Stimulated activated CD4-positive, alpha-beta T cell treated with anti-CD3 and anti-CD28 coated beads, Interleukin-1b, Interleukin-23, amount 100 ng/mL, for 1 hour (primary cell): ENCODE results near the gene MAN1C1.
"Not testable (repeated sequence)": the region's sequence is repeated elsewhere in the genome, so short reads cannot be mapped to it uniquely, and the experiment has no call there.

Source experiments
- DNase-seq, 2 donors: peaks; one replicate each; pipeline ENCODE4 v3.0.0-alpha.2; 2020; ENCODE audit warnings: low read depth in 2 of 2

Gene MAN1C1

DNA sequence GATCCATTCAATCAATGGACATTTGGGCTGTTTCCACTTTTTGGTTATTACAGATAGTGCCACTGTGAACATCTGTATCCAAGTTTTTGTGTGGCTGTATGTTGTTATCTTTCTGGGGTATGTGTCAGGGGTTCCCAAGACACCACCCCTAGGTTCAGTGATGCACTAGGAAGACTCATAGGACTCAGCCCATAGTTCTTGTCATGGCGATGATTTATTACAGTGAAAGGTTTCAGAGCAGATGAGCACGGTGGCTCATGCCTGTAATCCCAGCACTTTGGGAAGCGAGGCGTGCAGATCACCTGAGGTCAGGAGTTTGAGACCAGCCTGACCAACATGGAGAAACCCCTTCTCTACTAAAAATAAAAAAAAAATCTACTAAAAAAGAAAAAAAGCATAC is 64.1 kb downstream of the MAN1C1 start:
- DNase-seq = no peak

DNA sequence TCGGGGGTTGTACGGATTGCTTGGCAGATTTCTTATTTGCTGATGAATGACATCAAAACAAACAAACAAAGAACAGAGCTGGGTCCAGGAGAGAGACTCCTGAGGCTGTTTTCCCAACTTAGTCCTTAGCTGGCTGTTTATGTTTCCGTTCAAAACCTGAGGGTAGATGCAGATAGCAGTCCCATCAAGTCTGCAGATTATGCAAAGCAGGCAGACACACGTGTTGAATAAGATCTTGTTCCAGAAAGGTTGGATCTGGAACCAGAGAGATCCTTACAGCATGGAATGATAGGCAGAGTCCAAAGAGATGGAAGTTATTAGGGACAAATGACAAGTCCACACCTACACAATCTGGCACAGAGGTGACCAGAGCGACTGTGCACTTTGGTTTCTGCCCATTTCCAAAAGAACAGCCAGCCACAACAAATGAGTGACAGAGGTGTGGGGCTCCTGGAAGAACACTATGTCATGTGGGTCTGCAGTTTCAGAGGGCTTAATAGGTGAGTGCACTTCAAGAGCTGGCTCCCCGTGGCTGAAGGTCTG is 65.5 kb downstream of the MAN1C1 start:
- no peak for DNase-seq

DNA sequence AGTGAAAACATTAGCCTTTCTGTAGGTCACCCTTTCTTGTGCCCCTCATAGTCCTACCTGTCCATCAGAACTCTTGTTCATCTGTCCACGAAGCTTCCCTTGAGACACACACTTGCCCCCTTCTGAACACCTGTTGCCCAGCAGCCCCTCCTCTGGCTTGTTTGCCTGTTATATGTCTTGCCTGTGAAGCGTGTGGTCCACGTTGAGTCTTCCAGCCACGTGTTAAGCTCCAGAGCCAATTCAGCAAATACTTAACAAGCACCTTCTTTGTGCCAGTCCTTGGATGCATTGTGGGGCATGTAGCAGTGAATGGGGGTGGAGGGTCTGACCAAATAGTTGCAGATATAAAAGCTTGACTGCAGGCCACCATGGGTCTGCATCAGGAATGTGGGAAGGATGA is 66.6 kb downstream of the MAN1C1 start:
- no peak for DNase-seq

DNA sequence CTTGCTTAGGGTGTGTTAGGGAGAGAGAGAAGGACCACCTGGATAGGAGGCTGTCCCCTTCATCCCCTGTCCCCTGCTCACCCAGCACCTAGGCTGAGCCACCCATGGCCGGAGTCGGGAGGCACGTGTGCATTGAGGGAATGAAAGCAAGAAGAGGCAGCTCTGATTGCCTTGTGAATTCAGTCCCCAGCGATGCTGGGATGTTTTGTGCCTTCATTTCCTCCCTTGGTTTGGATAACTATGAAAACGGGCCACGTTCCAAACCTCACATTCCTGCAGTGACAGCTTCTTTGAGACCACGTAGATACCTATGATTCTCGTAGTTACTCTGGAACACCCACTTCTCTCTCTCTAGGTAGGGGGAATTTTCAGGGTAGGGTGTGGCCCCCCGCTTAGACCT is 67.1 kb downstream of the MAN1C1 start:
- DNase-seq = no peak

DNA sequence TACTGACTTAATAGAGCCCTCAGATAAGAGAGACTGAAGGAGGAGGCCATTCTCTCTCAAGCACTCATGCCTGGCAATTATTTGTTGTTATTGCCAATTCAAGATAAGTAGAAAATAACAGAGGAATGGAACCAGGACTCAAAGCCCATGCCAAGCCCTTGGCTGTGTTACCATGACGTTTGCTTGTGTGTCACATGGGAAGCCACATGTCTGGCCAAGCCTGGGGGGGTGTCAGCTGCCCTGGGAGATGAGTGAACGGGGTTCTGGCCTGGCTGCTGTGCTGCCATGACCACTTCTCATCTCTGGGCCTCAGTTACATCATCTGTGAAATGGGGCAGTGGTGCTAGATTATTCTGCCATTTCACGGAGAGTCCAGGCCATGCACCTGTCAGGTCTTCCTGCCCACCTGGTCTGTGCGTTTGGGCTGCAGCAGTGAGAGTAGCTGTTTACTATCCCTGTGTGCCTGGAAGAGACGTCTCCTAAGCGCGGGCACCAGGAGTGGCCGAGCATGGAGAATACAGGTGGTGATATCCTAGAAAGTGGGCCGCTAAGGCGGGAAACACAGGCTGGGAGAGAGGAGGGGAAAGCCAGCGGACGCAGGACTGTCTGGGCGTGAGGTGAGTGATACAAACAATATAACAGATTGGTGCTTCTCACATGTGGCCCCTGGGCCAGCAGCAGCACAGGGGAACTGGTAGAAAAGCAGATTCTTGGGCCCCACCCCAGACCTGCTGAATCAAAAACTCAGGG is 67.8 kb downstream of the MAN1C1 start:
- DNase-seq = no peak

DNA sequence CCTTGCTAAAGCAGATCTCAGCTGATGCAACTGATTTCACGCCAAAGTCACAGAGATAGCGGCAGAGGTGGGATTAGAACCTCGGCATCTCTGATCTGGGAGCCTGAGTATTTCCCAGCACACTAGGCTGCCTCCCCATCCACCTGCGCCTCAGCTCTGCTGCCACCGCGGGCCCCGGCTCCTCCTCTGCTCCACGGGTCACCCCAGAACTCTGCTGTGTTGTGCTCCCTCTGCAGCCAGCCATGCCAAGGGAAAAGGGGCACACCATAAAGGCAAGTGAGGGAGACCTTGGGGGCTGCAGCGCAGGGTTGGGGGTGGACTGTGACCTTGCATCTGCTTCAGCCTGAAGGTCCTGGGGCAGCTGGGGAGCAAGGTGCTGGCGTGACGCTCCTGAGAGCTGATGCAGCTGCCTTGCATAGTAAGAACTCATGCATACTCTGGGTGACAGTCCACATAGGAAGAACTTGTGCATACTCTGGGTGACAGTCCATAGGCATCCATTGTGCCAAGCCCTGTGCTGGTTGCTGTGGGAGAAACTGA is 68.7 kb downstream of the MAN1C1 start:
- no peak for DNase-seq

DNA sequence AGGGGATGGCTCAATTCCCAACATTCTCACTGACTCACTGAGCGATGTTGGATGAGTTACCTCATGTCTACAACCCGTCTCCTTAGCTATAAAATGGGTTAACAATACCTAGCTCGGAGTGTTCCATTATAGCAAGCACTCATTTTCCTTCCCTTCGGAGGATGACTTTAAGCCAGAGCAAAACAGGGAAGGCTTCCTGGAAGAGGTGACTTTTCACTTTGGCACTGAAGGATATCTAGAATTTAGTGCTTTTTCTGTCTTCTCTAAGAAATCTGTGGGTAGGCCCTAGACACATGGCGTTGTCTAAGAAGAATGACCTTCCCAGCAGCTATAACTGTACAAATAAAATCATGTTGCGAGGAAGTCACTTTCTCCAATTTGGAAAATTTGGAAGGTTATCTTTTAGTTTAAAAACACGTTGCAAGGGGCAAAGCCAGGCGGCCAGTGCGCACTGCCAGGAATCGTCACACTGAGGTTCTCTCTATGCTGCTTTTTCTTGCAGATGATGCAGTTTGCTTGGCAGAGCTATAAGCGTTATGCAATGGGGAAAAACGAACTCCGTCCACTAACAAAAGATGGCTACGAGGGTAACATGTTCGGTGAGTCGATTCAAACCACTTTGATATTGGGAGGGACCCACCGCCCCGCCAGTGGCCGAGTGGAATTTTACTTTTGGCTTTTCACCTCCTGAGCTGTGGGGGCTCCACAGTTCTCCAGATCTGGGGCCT is 69.5 kb downstream of the MAN1C1 start:
- no peak for DNase-seq

DNA sequence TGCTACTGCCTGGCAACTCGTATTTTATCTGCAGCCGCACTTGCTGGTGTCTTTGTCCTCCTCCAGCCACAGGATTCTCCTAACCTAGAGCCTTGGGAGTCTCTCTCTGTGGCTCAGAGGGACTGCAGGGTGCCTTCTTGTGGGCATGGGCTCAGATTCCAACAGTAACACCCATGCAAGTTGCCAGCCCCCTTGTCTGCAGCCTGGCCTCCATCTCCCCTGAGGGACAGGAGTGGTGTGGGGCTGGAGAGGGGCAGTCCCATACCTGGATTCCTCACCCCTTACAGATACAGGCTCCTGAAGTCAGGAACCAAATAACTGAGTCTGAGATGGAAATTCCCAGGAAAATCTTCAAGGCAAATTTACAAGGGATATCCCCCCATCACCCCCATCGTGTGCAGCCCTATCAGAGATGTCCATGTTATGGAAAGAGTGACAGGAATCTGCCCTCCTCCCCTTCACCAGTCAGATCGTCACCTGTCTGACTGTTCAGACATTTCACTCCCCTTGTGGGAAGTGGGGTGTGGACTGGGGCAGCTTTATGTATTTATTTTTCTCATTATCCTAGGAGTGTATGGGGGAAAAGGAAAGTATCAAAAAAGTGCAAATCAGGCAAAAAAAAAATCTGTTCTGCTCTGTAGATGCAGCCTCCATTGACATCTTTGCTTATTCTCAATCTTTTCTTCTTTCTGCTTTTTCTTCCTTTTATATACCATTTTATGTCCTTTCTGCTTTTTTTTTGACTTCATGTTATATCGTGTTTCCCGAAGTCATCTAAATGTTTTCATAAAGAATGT is 70.8 kb downstream of the MAN1C1 start:
- DNase-seq = no peak

DNA sequence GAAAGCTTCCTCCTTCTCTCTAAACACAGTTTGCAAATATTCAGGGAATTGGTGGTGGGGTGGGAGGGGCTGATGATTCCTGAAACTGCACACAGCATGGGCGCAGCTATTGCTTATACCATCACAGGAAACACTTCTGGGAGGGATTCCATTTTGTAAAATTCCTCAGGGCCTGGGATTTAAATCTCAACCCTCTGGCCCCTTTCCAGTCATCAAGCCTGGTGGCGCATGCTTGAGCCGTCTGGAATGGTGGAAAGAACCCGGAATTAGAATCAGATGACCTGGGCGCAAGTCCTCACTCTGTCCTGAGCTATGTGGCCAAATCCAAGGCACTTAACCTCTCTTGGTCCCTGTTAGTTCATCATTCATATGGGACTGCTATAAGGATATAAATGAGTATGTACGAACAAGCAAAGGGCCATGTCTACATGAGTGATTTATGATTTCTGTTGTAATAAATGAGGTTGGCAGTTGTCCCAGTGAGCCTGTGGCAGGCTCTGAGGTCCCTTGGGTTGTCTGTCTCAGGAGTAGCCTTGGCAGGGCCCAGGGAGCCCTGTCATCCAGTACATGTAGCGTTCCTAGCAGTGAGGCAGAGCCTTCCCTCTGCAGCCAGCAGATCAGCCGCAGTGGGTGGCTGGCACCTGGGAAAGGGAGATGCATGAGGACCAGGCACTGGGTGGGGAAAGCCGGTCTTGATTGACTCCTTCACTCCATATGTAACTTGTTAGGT is 72.0 kb downstream of the MAN1C1 start:
- DNase-seq = no peak

DNA sequence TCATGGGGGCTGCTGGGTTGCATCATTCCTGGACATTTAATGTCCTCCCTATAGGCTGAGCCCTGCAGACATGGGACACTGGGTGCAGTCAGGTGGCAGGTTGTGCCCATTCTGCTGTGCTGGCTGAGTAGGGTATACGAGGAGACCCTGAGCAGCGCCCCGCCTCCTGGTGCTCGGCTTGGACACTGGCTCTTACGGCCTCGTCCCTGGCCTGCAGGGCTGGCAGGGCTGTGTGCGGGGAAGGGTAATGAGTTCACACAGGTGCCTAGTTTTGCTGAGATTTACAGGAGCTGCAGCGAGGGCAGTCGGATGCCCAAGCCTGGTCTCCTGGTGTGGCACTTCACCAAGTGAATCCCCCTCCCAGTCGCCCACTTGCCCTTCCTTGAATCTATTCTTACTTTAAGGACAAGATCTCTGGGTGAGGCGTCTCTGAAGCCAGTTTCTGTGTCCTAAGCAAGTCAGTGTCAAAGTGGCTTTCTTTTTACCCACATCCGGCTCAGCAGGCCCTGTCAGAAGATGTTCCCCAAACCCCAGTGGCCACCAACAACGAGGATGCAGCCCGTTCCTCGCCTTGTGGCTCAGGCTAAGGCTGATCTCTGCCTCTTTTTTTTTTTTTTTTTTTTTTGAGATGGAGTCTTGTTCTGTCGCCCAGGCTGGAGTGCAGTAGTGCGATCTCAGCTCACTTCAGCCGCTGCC is 73.2 kb downstream of the MAN1C1 start:
- no peak for DNase-seq

DNA sequence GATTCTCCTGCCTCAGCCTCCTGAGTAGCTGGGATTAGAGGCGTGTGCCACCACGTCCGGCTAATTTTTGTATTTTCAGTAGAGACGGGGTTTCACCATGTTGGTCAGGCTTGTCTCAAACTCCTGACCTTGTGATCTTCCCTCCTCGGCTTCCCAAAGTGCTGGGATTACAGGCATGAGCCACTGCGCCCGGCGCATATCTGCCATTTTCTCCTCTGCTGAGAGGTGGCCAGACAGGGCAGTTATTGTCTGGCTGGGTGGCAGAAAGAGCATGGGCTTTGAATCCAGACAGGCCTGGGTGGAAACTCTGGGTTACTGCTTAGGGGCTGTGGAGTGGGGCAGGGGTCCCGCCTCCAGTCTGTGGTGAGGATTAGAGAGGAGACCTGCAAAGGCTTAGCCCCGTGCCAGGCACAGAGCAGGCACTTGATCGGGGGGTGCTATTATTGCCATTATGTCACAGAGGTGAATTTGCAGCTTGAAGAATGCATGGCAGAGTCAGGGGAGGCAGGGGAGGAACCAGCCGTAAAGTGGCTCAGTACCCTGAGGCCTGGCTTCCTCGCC is 73.9 kb downstream of the MAN1C1 start:
- no peak for DNase-seq

DNA sequence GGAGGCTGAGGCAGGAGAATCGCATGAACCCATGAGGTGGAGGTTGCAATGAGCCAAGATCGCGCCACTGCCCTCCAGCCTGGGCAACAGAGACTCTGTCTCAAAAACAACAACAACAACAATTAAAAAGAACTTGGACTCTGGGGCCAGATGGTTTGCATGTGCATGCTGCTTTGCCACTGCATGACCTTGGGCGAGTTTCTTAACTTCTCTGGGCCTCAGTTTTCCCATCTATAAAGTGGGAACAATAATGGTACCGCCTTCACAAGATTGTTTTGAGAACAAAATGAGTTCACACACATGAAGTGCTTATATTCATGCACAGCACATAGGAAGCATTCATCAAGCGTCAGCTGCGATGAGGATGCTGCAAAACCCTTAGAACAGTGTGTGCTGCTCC is 74.6 kb downstream of the MAN1C1 start:
- DNase-seq = no peak

DNA sequence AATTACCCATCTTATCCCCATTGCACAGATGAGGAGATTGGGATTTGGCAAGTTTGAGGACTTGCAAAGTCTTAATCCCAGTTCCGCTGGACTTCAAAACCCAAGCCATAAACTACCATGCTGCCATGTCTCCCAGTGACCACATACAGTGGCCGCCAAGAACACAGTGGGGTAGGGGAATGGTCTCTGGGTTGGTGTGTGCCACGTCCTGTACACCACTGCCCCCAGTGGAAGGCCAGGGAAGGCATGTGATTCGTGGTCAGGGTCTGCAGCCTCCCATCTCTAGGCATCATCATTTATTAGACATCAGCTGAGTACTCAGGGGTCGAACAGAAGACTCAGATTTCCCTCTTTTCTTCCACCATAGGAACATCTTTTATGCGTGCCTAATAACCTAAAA is 76.0 kb downstream of the MAN1C1 start:
- DNase-seq = no peak

DNA sequence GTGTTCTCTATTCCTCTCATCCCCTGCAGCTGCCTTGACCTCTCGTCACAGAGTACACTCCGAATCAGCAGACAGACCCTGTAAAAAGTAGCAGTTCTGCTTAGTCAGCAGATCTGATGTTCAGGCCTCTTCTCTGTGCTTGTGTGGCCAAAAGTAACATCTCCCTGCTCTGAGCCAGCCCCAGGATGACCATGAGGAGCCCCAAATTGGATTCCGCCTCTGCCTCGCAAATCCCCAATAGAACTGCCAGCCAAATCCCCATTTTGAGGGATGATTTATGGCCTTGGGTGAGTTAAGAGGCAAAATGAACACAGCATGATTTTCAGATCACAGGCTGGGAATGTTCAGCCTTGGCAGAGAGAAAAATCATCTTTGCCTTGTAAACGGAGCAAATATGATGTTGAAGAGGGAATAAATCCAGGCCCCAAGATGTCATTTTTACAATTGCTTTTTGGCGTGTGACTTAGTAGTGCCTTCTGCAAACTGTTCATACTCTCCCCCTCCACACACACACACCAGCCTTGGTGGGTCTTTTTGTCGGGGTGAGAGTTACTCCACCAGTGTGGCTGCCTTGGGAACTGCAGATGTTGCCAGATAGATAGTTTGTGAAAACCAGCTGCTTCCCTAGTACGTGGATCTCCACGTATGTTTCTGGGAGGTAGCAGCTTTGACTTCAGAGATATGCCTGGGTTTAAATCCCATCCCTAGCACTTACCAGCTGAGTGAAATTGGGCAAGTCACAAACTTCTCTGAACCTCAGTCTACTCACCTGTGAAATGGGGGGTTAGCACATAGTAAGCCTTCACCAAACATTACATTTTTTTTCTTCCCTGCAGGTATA is 77.8 kb downstream of the MAN1C1 start:
- DNase-seq = no peak

DNA sequence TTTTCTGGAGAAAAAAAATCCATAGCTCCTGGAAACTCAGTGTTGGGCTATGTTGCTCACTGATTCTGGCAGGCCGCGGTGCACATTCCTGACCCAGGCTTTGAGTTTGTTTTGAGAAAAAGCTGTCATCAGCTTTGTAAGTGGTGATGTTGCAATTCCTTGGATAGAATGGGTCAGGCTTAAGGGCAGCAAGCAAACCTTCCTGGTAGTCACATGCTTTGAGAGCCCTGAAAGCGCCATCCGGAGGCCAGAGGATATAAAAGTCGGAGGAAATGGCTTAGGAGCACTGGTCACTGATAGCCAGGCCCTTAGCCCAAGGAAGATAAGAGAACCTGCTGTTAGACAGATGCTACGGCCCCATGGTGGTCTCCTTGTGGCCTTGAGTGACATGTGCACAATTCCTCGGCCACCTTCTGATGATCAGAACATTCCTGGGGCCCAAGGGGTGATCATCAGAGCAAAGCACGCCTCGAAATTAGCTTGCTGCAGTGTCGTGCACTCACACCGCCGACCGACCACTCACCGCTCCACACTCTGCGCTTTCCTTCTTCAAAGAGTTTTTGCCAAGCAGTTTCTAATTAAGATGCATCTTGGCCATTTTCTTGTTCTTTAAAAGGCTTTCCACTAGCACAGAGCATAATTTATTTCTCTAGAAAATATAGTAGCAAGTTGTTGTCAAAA is 78.6 kb downstream of the MAN1C1 start:
- no peak for DNase-seq

DNA sequence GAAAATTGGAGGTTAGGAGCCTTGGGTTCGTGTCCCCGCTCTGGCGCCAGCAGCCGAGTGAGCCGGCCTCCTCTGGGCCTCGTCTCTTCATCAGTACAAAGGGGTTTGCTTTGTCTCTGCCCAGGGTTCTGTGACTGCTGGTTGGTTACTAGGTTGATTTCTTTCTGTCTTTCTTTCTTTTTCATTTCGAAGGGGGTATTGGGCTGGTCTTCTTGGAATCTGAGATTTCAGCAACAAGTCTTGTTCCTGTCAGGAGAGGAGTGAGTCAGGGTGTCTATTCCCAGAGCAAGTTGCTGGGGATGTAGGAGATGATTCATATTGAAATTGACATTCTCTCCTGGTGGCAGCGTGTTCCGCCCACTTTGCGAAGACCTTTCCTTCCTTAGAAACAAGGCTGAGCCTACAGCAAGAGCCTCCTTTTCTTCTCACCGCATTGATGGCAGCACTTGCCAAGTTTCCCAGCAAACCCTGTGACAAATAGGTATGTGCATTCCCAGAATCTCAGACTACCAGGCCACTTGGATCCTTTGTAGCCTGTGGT is 79.2 kb downstream of the MAN1C1 start:
- no peak for DNase-seq

DNA sequence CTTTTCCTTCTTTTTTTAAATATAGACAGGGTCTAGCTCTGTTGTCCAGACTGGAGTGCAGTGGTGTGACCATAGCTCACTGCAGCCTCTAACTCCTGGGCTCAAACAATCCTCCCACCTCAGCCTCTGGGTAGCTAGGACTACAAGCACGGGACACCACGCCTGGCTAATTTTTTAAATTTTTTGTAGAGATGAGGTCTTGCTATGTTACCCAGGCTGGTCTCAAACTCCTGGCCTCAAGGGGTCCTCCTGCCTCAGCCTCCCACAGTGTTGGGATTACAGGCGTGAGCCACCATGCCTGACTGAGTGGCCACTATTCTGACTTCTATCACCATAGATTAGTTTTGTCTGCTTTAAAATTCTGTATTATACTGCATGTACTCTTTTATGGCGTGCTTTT is 80.1 kb downstream of the MAN1C1 start:
- DNase-seq = not testable (repeated sequence)

DNA sequence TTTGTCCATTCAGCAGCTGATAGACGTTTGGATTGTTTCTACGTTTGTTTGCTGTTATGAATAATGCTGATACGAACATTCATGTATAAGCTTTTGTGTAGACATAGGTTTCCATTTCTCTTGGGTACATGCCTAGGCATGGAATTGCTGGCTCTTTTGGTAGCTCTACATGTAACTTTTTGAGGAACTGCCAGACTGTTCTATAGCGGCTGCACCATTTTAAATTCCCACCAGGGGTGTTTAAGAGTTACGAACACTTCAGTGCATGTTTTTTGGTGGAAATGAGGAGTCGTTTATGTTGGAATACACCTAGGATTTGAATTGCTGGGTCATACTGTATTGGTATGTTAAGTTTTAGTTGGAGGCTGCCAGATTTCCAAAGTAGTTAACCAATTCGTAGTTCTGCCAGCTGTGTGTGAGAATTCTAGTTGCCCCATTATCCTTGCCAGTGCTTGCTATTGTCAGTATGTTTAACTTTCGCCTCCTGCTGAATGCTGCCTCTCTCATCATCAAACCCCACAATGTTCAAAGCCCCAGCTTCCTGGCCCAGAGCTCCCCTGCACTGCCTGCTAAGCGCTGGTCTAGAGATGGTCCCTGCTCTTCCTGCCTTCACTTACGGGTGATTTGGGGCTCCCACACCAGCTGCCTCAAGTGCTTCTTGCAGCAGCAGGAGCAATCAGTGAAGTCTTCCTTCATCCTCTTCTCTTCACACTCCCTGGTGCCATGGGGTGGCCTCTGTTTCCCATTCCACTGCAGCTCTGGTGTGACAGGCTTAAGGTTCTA is 81.0 kb downstream of the MAN1C1 start:
- no peak for DNase-seq
